H9 (cell line): ENCODE measurements around the gene P4HA3. TPM values are rescaled to one million over a fixed set of nuclear protein-coding genes. Genes with fewer than 3 reads are reported as not detected.

Source experiments
- DNase-seq: peaks from one replicate; pipeline ENCODE4 v3.0.0-alpha.2; 2017
- H2AFZ ChIP-seq: one replicate; pipeline ENCODE4 v1.6.1; 2013; ENCODE audit warnings: mild to moderate bottlenecking, low read length, control low read depth, moderate library complexity
- H2AK5ac ChIP-seq: 2 replicates; pipeline ENCODE4 v1.6.1; 2013; ENCODE audit warnings: low read length, control low read depth, mixed read lengths; ENCODE audit not compliant: insufficient read length
- H2BK120ac ChIP-seq: one replicate; pipeline ENCODE4 v1.6.1; 2013; ENCODE audit warnings: low read depth, mild to moderate bottlenecking, low read length, control low read depth, inconsistent platforms; ENCODE audit not compliant: poor library complexity, severe bottlenecking
- H2BK12ac ChIP-seq: 2 replicates; pipeline ENCODE4 v1.6.1; 2013; ENCODE audit warnings: low read length, control low read depth, mixed read lengths, low read depth; ENCODE audit not compliant: insufficient read length
- H2BK15ac ChIP-seq: 2 replicates; pipeline ENCODE4 v1.6.1; 2013; ENCODE audit warnings: low read depth, low read length, control low read depth
- H2BK20ac ChIP-seq: one replicate; pipeline ENCODE4 v1.6.1; 2013; ENCODE audit warnings: low read depth, mild to moderate bottlenecking, low read length, control low read depth, inconsistent platforms; ENCODE audit not compliant: poor library complexity, severe bottlenecking
- H2BK5ac ChIP-seq: 2 replicates; pipeline ENCODE4 v1.6.1; 2013; ENCODE audit warnings: low read length, control low read depth, mixed read lengths; ENCODE audit not compliant: insufficient read length
- H3K14ac ChIP-seq: 2 replicates; pipeline ENCODE4 v1.6.1; 2013; ENCODE audit warnings: low read length, control low read depth; ENCODE audit not compliant: insufficient read depth
- H3K18ac ChIP-seq: 2 replicates; pipeline ENCODE4 v1.6.1; 2013; ENCODE audit warnings: low read depth, mild to moderate bottlenecking, mixed read lengths, low read length, control low read depth; ENCODE audit not compliant: insufficient read length
- H3K23ac ChIP-seq: 2 replicates; pipeline ENCODE4 v1.6.1; 2013; ENCODE audit warnings: low read length, control low read depth, mixed read lengths, low read depth; ENCODE audit not compliant: insufficient read length
- H3K23me2 ChIP-seq: 2 replicates; pipeline ENCODE4 v1.6.1; 2013; ENCODE audit warnings: low read depth, mild to moderate bottlenecking, mixed read lengths, low read length, control low read depth; ENCODE audit not compliant: insufficient read length, poor library complexity, severe bottlenecking
- H3K27ac ChIP-seq: 2 replicates; pipeline ENCODE4 v1.5.1; 2013; ENCODE audit warnings: low read length, control low read depth, mixed read lengths, low read depth; ENCODE audit not compliant: insufficient read length
- H3K27me3 ChIP-seq: 2 replicates; pipeline ENCODE4 v1.6.1; 2013; ENCODE audit warnings: low read length, control low read depth, inconsistent platforms; ENCODE audit not compliant: insufficient read depth
- H3K4ac ChIP-seq: 2 replicates; pipeline ENCODE4 v1.6.1; 2013; ENCODE audit warnings: low read depth, mild to moderate bottlenecking, control low read depth, inconsistent platforms, low read length, moderate library complexity
- H3K4me1 ChIP-seq: 2 replicates; pipeline ENCODE4 v1.6.1; 2013; ENCODE audit warnings: low read length, control low read depth, inconsistent platforms; ENCODE audit not compliant: insufficient read depth
- H3K4me2 ChIP-seq: 2 replicates; pipeline ENCODE4 v1.6.1; 2013; ENCODE audit warnings: low read length, control low read depth, mixed read lengths; ENCODE audit not compliant: insufficient read length, insufficient read depth
- H3K56ac ChIP-seq: 2 replicates; pipeline ENCODE4 v1.6.1; 2013; ENCODE audit warnings: low read depth, mild to moderate bottlenecking, mixed read lengths, low read length, control low read depth; ENCODE audit not compliant: insufficient read length
- H3K79me1 ChIP-seq: 2 replicates; pipeline ENCODE4 v1.6.1; 2013; ENCODE audit warnings: low read depth, mild to moderate bottlenecking, moderate library complexity, low read length, control low read depth, inconsistent platforms; ENCODE audit not compliant: insufficient read depth, poor library complexity, severe bottlenecking
- H3K79me2 ChIP-seq: 2 replicates; pipeline ENCODE4 v1.6.1; 2013; ENCODE audit warnings: low read length, control low read depth, inconsistent platforms; ENCODE audit not compliant: insufficient read depth
- H3K9ac ChIP-seq: 2 replicates; pipeline ENCODE4 v1.6.1; 2013; ENCODE audit warnings: low read length, control low read depth, mixed read lengths; ENCODE audit not compliant: insufficient read length; ENCODE audit errors: extremely low read depth
- H3K9me3 ChIP-seq: one replicate; pipeline ENCODE4 v1.6.1; 2013; ENCODE audit warnings: low read depth, low read length, inconsistent platforms; ENCODE audit not compliant: control insufficient read depth
- H3T11ph ChIP-seq: one replicate; pipeline ENCODE4 v1.6.1; 2013; ENCODE audit warnings: mild to moderate bottlenecking, low read length, control low read depth, inconsistent platforms
- H4K20me1 ChIP-seq: one replicate; pipeline ENCODE4 v1.6.1; 2013; ENCODE audit not compliant: control insufficient read depth, insufficient read length, insufficient read depth
- H4K5ac ChIP-seq: 2 replicates; pipeline ENCODE4 v1.6.1; 2013; ENCODE audit warnings: low read depth, mild to moderate bottlenecking, mixed read lengths, low read length, control low read depth; ENCODE audit not compliant: insufficient read length
- H4K8ac ChIP-seq: replicated peaks from 2 replicates; pipeline ENCODE4 v1.6.1; 2013; ENCODE audit warnings: low read length, control low read depth, mixed read lengths, low read depth; ENCODE audit not compliant: insufficient read length
- H4K91ac ChIP-seq: 2 replicates; pipeline ENCODE4 v1.6.1; 2013; ENCODE audit warnings: low read depth, mild to moderate bottlenecking, moderate library complexity, mixed read lengths, low read length, control low read depth; ENCODE audit not compliant: insufficient read length
- H3K27ac Mint-ChIP-seq, 3 experiments: 2 replicates in 2 of 3; 3 replicates in 1 of 3; pipeline ENCODE4 v1.8.0; 2020 to 2021; ENCODE audit warnings: mixed read lengths in 3 of 3, mild to moderate bottlenecking in 1 of 3, moderate library complexity in 1 of 3
- H3K27me3 Mint-ChIP-seq: 2 replicates; pipeline ENCODE4 v1.8.0; 2021; ENCODE audit warnings: low read depth, mild to moderate bottlenecking, moderate library complexity, mixed read lengths
- H3K36me3 Mint-ChIP-seq, 3 experiments: 2 replicates in 2 of 3; 3 replicates in 1 of 3; pipeline ENCODE4 v1.8.0; 2020 to 2021; ENCODE audit warnings: low read depth in 3 of 3, mixed read lengths in 3 of 3; ENCODE audit not compliant: insufficient read depth in 1 of 3
- H3K4me1 Mint-ChIP-seq, 2 experiments: 2 replicates each; pipeline ENCODE4 v1.8.0; 2020; ENCODE audit warnings: mixed read lengths in 2 of 2
- H3K4me3 Mint-ChIP-seq, 2 experiments: 2 replicates in 1 of 2; 3 replicates in 1 of 2; pipeline ENCODE4 v1.8.0; 2020 to 2021; ENCODE audit warnings: mild to moderate bottlenecking in 2 of 2, mixed read lengths in 2 of 2, moderate library complexity in 1 of 2
- H3K9me3 Mint-ChIP-seq, 2 experiments: 2 replicates in 1 of 2; 3 replicates in 1 of 2; pipeline ENCODE4 v1.8.0; 2020; ENCODE audit warnings: mild to moderate bottlenecking in 2 of 2, mixed read lengths in 2 of 2, moderate library complexity in 1 of 2
- CTCF ChIP-seq: fragments of 200-600 bp; sonication (generic); conservative IDR thresholded peaks from 3 replicates; pipeline ENCODE4 v1.8.0; 2021; ENCODE audit warnings: antibody characterized with exemption, mild to moderate bottlenecking
- WGBS: extraction: QIAGEN DNeasy Blood & Tissue Kit; methylation state at CpG from one replicate; pipeline ENCODE4 v1.1.7; 2013; ENCODE audit warnings: missing lambda C conversion rate, low lambda C conversion rate, mixed read lengths; ENCODE audit not compliant: insufficient read length; ENCODE audit errors: extremely low coverage; 5-methylcytosine and 5-hydroxymethylcytosine counted together
- total RNA-seq: library from RNA; stranded (reverse); gene quantifications from 2 replicates; pipeline ENCODE4 v1.2.1, GENCODE V29; 2021

The P4HA3 gene
- total RNA-seq, 1 experiment from 2014 or later: not detected

GRCh38 chr11:74255741-74256375 lies 55.6 kb downstream of the P4HA3 start:
- Mint-ChIP-seq H3K27me3 (no peaks in the 10 kb centered on the region), H3K4me3 (no peak overlapping the region), H3K9me3 (peaks cover 0 to 1% of the 10 kb centered on the region in 2 experiments; a peak in 1 of 5 replicates), H3K36me3 (peaks cover 3 to 35% (median 17%) of the 10 kb centered on the region in 3 experiments; a peak in 6 of 7 replicates), H3K27ac (no peak overlapping the region), H3K4me1 (no peaks in the 10 kb centered on the region)
- TF ChIP-seq CTCF: peak; percentile 91
- H3K4me2 ChIP-seq: no peak overlapping the region
- H4K8ac ChIP-seq: no peak overlapping the region
- H3K23me2 ChIP-seq: no peaks in the 10 kb centered on the region
- H3K18ac ChIP-seq: no peak overlapping the region
- no peak overlapping the region for H2AFZ ChIP-seq
- no CpG with 5 or more reads among the region's 5 CpGs for WGBS
- H3K56ac ChIP-seq: no peak overlapping the region
- no peaks in the 10 kb centered on the region for H3K9me3 ChIP-seq
- no peak overlapping the region for H3K9ac ChIP-seq
- no peaks in the 10 kb centered on the region for H3K79me1 ChIP-seq
- no peak overlapping the region for H4K91ac ChIP-seq
- H4K5ac ChIP-seq: no peak overlapping the region
- no peak overlapping the region for H3K4ac ChIP-seq
- no peak overlapping the region for H2BK12ac ChIP-seq
- DNase-seq: peak; percentile 40
- no peak overlapping the region for H3K14ac ChIP-seq
- no peak overlapping the region for H2BK20ac ChIP-seq
- no peaks in the 10 kb centered on the region for H4K20me1 ChIP-seq
- H2BK5ac ChIP-seq: no peak overlapping the region
- no peak overlapping the region for H2AK5ac ChIP-seq
- no peak overlapping the region for H3K23ac ChIP-seq
- H3K27ac ChIP-seq: no peak overlapping the region
- no peak overlapping the region for H3T11ph ChIP-seq
- no peak overlapping the region for H2BK120ac ChIP-seq
- no peaks in the 10 kb centered on the region for H3K4me1 ChIP-seq
- H3K27me3 ChIP-seq: no peaks in the 10 kb centered on the region
- no peaks in the 10 kb centered on the region for H3K79me2 ChIP-seq
- no peak overlapping the region for H2BK15ac ChIP-seq
